HCT116 (cell line): ENCODE data around the gene DGKZ.

Experiments
- CEBPB ChIP-seq: IDR thresholded peaks from 2 replicates; pipeline ENCODE4 v1.6.1; 2012; ENCODE audit warnings: low read depth
- CTCF ChIP-seq, 3 experiments: fragments of 200-600 bp in 1 of 3; sonication (generic) in 1 of 3; IDR thresholded peaks in 2 of 3; conservative IDR thresholded peaks in 1 of 3; 2 replicates each; pipeline ENCODE4 v1.5.1; 2012 to 2017; ENCODE audit warnings: low read depth in 2 of 3, low read length in 2 of 3, antibody characterized with exemption in 1 of 3, borderline replicate concordance in 1 of 3, control low read depth in 1 of 3, mild to moderate bottlenecking in 1 of 3, mixed read lengths in 1 of 3, mixed run types in 1 of 3, moderate library complexity in 1 of 3; ENCODE audit not compliant: insufficient read depth in 1 of 3
- EZH2 ChIP-seq: fragments of 200-600 bp; sonication (generic); IDR thresholded peaks from 2 replicates; pipeline ENCODE4 v1.6.1; 2017; ENCODE audit warnings: antibody characterized with exemption, mixed run types
- EZH2phosphoT487 ChIP-seq: fragments of 200-600 bp; IDR thresholded peaks from 2 replicates; pipeline ENCODE4 v1.6.1; 2018; ENCODE audit warnings: antibody characterized with exemption, borderline replicate concordance
- POLR2A ChIP-seq: IDR thresholded peaks from 2 replicates; pipeline ENCODE4 v1.7.0; 2011; ENCODE audit warnings: borderline replicate concordance; ENCODE audit not compliant: insufficient read depth, insufficient read length; ENCODE audit errors: extremely low read depth
- POLR2AphosphoS5 ChIP-seq: IDR thresholded peaks from 2 replicates; pipeline ENCODE4 v1.6.1; 2011; ENCODE audit warnings: mild to moderate bottlenecking, low read depth, low read length, moderate library complexity
- RAD21 ChIP-seq: IDR thresholded peaks from 2 replicates; pipeline ENCODE4 v1.6.1; 2012; ENCODE audit warnings: low read depth, mild to moderate bottlenecking
- SRF ChIP-seq: IDR thresholded peaks from 2 replicates; pipeline ENCODE4 v1.6.1; 2012; ENCODE audit warnings: low read depth
- ZFX ChIP-seq: fragments of 450-650 bp; IDR thresholded peaks from 2 replicates; pipeline ENCODE4 v1.6.1; 2017
- TF ChIP-seq, protein P1 (sequence below): IDR thresholded peaks from 2 replicates; pipeline ENCODE4 v1.6.1; 2012
- TF ChIP-seq, protein P2 (sequence below): IDR thresholded peaks from 2 replicates; pipeline ENCODE4 v1.6.1; 2012; ENCODE audit warnings: low read depth

- TF ChIP-seq CEBPB (no peak), CTCF (IDR thresholded peaks at IDR 0.05 in 2 of 3, conservative IDR thresholded peaks at IDR 0.05 in 1 of 3; ENCODE audit: borderline replicate concordance in 1 of 3, insufficient read depth in 1 of 3, low read depth in 2 of 3, low read length in 2 of 3) (no peak), POLR2AphosphoS5 (no peak), ZFX (no peak), EZH2phosphoT487 (no peak), RAD21 (no peak), EZH2 (no peak), POLR2A (no peak), SRF (no peak)
- TF ChIP-seq, protein P1, sequence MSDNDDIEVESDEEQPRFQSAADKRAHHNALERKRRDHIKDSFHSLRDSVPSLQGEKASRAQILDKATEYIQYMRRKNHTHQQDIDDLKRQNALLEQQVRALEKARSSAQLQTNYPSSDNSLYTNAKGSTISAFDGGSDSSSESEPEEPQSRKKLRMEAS = no peak
- TF ChIP-seq, protein P2, sequence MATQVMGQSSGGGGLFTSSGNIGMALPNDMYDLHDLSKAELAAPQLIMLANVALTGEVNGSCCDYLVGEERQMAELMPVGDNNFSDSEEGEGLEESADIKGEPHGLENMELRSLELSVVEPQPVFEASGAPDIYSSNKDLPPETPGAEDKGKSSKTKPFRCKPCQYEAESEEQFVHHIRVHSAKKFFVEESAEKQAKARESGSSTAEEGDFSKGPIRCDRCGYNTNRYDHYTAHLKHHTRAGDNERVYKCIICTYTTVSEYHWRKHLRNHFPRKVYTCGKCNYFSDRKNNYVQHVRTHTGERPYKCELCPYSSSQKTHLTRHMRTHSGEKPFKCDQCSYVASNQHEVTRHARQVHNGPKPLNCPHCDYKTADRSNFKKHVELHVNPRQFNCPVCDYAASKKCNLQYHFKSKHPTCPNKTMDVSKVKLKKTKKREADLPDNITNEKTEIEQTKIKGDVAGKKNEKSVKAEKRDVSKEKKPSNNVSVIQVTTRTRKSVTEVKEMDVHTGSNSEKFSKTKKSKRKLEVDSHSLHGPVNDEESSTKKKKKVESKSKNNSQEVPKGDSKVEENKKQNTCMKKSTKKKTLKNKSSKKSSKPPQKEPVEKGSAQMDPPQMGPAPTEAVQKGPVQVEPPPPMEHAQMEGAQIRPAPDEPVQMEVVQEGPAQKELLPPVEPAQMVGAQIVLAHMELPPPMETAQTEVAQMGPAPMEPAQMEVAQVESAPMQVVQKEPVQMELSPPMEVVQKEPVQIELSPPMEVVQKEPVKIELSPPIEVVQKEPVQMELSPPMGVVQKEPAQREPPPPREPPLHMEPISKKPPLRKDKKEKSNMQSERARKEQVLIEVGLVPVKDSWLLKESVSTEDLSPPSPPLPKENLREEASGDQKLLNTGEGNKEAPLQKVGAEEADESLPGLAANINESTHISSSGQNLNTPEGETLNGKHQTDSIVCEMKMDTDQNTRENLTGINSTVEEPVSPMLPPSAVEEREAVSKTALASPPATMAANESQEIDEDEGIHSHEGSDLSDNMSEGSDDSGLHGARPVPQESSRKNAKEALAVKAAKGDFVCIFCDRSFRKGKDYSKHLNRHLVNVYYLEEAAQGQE = no peak
Measured at GRCh38 chr11:46364791-46365190, 17.5 kb downstream of the DGKZ start.
